IPS-18a (cell line): ENCODE results near the gene KDF1.

Experiments
- H3K27ac ChIP-seq: one replicate; pipeline ENCODE4 v1.5.1; 2013; ENCODE audit warnings: low read length
- H3K27me3 ChIP-seq: one replicate; pipeline ENCODE4 v1.6.1; 2013; ENCODE audit warnings: mild to moderate bottlenecking, low read length; ENCODE audit not compliant: control insufficient read depth, insufficient read depth
- H3K36me3 ChIP-seq: one replicate; pipeline ENCODE4 v1.6.1; 2013; ENCODE audit warnings: low read depth, low read length; ENCODE audit not compliant: control insufficient read depth
- H3K4me1 ChIP-seq: one replicate; pipeline ENCODE4 v1.6.1; 2013; ENCODE audit warnings: low read depth, low read length; ENCODE audit not compliant: control insufficient read depth
- H3K4me3 ChIP-seq: one replicate; pipeline ENCODE4 v1.5.1; 2013; ENCODE audit warnings: low read length
- H3K9ac ChIP-seq: one replicate; pipeline ENCODE4 v1.6.1; 2013; ENCODE audit warnings: mild to moderate bottlenecking, low read length, moderate library complexity
- H3K9me3 ChIP-seq: one replicate; pipeline ENCODE4 v1.6.1; 2013; ENCODE audit warnings: low read depth, low read length; ENCODE audit not compliant: control insufficient read depth

The KDF1 gene

GRCh38 chr1:26959722-26960624 lies at the start of gene KDF1:
TSS of gene KDF1 (minus strand) at chr1:26960468. CDS start at chr1:26952380, 8,088 bp downstream.
- Histone ChIP-seq H3K27me3 (peaks cover 40% of the 10 kb centered on the region), H3K36me3 (no peaks in the 10 kb centered on the region), H3K4me1 (peaks cover 3% of the 10 kb centered on the region), H3K9ac (peak within 1 kb of the TSS; percentile 62), H3K9me3 (no peaks in the 10 kb centered on the region), H3K27ac (no peak within 1 kb of the TSS), H3K4me3 (peak within 1 kb of the TSS; percentile 74)

GRCh38 chr1:27009601-27010197 lies 49.4 kb upstream of the KDF1 start:
- H3K4me1 ChIP-seq = peaks cover 51% of the 10 kb centered on the region
- H3K4me3 ChIP-seq = peak overlapping the region; percentile 88
- H3K27ac ChIP-seq = no peak overlapping the region
- H3K36me3 ChIP-seq = peaks cover 31% of the 10 kb centered on the region
- no peaks in the 10 kb centered on the region for H3K27me3 ChIP-seq
- H3K9ac ChIP-seq = peak overlapping the region; percentile 8
- H3K9me3 ChIP-seq = no peaks in the 10 kb centered on the region

GRCh38 chr1:27007909-27008582 lies 47.8 kb upstream of the KDF1 start:
- Histone ChIP-seq H3K9me3 (no peaks in the 10 kb centered on the region), H3K9ac (peak overlapping the region; percentile 72), H3K36me3 (peaks cover 39% of the 10 kb centered on the region), H3K4me3 (peak overlapping the region; percentile 42), H3K4me1 (peaks cover 62% of the 10 kb centered on the region), H3K27me3 (no peaks in the 10 kb centered on the region), H3K27ac (peak overlapping the region; percentile 90)

GRCh38 chr1:27006683-27007082 lies 46.4 kb upstream of the KDF1 start:
- no peak overlapping the region for H3K4me3 ChIP-seq
- peak overlapping the region; percentile 82 for H3K27ac ChIP-seq
- H3K36me3 ChIP-seq = peaks cover 39% of the 10 kb centered on the region
- peak overlapping the region; percentile 49 for H3K9ac ChIP-seq
- H3K4me1 ChIP-seq = peaks cover 62% of the 10 kb centered on the region
- no peaks in the 10 kb centered on the region for H3K9me3 ChIP-seq
- no peaks in the 10 kb centered on the region for H3K27me3 ChIP-seq

- Histone ChIP-seq H3K4me1 (peaks cover 63% of the 10 kb centered on the region), H3K4me3 (no peak overlapping the region), H3K36me3 (peaks cover 39% of the 10 kb centered on the region), H3K9ac (peak overlapping the region; percentile 49), H3K27me3 (no peaks in the 10 kb centered on the region), H3K27ac (peak overlapping the region; percentile 82), H3K9me3 (no peaks in the 10 kb centered on the region)
These were observed 45.6 kb upstream of the KDF1 start for GRCh38 chr1:27005648-27006496.

GRCh38 chr1:27005166-27005530 lies 44.9 kb upstream of the KDF1 start:
- Histone ChIP-seq H3K9me3 (no peaks in the 10 kb centered on the region), H3K9ac (no peak overlapping the region), H3K36me3 (peaks cover 43% of the 10 kb centered on the region), H3K4me3 (no peak overlapping the region), H3K27ac (no peak overlapping the region), H3K27me3 (no peaks in the 10 kb centered on the region), H3K4me1 (peaks cover 65% of the 10 kb centered on the region)

- H3K9me3 ChIP-seq = no peaks in the 10 kb centered on the region
- peak overlapping the region; percentile 6 for H3K27ac ChIP-seq
- H3K9ac ChIP-seq = no peak overlapping the region
- peaks cover 42% of the 10 kb centered on the region for H3K36me3 ChIP-seq
- H3K27me3 ChIP-seq = no peaks in the 10 kb centered on the region
- H3K4me1 ChIP-seq = peaks cover 65% of the 10 kb centered on the region
- no peak overlapping the region for H3K4me3 ChIP-seq
These were observed 44.4 kb upstream of the KDF1 start for GRCh38 chr1:27004471-27005165.

- Histone ChIP-seq H3K9me3 (no peaks in the 10 kb centered on the region), H3K36me3 (peaks cover 37% of the 10 kb centered on the region), H3K27ac (peak overlapping the region; percentile 49), H3K27me3 (no peaks in the 10 kb centered on the region), H3K9ac (no peak overlapping the region), H3K4me3 (no peak overlapping the region), H3K4me1 (peaks cover 64% of the 10 kb centered on the region)
These were observed 43.6 kb upstream of the KDF1 start for GRCh38 chr1:27003745-27004470.

GRCh38 chr1:27001570-27002360 lies 41.5 kb upstream of the KDF1 start:
- Histone ChIP-seq H3K4me1 (peaks cover 62% of the 10 kb centered on the region), H3K27me3 (no peaks in the 10 kb centered on the region), H3K4me3 (no peak overlapping the region), H3K9ac (no peak overlapping the region), H3K36me3 (peaks cover 37% of the 10 kb centered on the region), H3K27ac (no peak overlapping the region), H3K9me3 (no peaks in the 10 kb centered on the region)
